ENCODE measurements around the gene E2F1.

The E2F1 gene, protein sequence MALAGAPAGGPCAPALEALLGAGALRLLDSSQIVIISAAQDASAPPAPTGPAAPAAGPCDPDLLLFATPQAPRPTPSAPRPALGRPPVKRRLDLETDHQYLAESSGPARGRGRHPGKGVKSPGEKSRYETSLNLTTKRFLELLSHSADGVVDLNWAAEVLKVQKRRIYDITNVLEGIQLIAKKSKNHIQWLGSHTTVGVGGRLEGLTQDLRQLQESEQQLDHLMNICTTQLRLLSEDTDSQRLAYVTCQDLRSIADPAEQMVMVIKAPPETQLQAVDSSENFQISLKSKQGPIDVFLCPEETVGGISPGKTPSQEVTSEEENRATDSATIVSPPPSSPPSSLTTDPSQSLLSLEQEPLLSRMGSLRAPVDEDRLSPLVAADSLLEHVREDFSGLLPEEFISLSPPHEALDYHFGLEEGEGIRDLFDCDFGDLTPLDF

DNA sequence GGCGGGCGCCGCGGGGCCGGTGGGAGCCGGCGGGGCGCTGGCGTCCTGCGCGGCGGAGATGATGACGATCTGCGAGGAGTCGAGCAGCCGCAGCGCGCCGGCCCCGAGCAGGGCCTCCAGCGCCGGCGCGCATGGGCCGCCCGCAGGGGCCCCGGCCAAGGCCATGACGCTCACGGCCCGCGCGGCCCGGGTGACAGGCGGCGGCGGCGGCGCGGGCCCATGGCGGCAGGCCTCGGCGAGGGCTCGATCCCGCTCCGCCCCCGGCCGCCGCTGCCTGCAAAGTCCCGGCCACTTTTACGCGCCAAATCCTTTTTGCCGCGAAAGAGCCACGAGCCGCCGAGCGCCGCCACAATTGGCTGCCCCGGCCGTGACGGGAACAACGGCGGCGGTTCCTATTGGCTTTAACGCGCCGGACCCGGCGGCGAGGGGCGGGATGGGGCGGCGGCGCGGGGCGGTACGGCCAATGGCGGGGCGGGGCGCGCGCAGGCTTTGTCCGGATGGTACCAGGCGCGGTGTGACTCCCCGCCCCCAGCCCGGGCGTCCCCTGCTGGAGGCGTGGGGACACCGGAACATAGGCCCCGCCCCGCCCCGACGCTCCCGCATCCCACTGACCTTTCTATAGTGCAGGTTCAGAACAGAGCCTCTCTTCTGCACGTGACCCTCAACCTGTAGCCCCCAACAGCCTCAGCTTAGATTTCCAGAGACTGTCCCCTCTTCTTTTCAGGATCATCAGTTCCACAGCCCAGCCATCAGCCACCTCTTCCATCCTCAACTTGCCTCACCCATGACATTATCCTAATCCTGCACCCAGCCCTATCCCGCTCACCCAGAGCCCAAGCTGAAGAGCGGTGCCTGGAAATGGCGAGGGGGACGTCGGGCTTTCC, at the start of gene E2F1:
TSS of gene E2F1 (minus strand) at position 286 of the 884 bp plus-strand sequence. CDS start at position 165, 121 bp downstream.
- DNase-seq (ENCODE audit: low read depth in 2 of 2) = peak; percentile 83 to 89

DNA sequence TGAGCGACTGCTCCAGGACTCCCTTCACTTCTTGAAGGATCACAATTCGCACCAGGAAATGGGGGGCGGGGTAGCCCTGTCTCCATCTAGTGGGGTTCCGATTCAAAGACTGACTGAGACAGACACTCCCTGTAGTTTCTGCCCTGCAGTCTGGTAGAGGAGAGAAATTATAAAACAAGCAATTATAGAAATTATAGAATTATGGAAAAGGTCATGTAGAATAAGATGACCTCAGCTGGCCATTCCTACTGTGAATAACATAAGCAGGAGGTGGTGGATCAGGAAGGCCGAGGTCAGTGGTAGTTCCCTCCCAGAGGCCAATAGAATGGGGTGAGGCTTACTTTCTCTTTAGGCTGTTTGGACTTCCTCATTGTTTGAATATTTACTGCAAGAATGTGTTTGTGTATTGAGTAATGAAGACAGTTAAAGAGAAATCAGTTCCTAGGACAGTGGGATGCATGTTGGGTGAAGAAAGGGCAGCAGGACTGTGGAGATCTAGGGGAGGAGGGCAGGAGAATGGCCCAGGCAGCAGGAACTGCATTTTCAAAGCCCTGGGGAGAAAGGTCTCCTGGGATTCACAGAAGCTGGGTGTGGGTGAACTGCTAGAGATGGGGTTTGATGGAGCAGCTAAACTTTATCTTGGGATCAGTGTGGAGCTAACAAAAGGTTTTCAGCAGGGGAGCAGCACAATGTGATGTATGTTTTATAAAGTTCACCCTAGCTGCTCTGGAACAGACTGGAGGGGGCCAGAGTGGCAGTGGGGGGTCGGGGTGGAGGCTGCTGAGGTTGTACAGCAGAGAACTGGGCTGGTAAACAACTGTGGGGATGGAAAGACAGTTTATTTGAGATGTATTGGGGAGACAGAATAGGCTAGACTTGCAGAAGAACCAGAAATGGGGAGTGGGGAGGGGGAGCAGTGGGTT, 47.7 kb upstream of the E2F1 start:
- no peak for DNase-seq (ENCODE audit: low read depth in 2 of 2)

DNA sequence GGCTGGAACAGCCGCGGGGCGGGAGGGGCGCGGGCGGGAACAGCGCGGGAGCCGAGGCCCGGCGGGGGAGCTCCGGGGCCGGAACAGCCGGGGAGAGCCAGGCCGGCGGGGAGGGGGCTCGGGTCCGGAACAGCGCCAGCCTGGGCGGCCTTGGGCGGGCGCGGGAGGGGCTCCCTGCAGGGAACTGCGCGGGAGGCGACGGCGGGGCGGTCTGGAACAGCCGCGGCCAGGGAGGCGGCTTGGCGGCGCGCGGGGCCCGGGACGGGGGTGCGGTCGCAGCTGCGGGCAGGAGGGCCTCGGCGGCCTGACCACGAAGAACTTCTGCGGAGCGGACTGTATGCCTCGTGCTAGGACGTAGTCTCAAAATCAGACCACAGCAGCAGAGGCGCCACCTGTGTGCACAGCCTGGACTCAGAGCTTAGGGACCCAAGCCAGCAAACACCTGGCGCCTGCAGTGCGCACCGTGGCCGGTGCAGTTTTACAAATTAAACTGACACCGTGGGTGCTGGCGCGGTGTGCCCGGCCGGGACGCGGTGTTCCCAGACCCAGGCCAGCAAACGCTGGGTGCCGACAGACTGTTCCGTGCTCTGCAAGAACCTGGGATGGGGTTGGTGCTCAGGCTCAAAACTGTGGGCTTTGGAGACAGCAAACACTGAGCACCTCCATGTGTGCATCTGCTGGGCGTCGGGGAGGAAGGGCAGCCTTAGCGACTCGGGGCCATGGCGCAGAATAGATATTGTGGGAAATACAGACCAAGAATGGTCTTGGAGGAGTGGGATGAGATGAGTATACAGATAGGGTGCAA, 46.2 kb upstream of the E2F1 start:
- peak in 1 of 2 donors; percentile 68 for DNase-seq (ENCODE audit: low read depth in 2 of 2)

DNA sequence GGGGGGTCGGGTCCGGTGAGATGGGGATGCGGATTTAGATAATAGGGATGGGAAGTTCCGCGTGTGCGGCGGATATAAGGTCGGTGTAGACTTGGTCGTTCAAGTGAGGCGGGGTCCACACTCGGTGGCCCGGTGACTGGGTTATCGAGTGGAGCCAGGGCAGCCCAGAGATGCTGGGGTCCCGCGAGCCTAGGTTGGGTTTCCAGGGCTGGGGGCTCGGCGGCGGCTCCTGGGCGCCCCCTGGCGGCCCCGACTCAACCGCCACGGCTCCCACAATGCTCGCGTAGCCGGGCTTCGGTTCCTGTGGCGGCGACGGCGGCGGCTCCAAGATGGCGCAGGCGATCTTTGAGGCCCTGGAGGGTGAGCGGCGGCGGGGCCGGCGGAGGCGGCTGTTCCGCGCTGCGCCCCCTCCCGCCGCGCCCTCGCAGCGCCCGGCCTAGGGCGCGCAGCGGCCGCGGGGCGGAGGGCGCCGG, 45.5 kb upstream of the E2F1 start, which contains the start of gene ZNF341:
TSS of gene ZNF341 (plus strand) at position 304 of the 473 bp plus-strand sequence. CDS start at position 330, 26 bp downstream.
- DNase-seq (ENCODE audit: low read depth in 2 of 2) = peak; percentile 72 to 78

DNA sequence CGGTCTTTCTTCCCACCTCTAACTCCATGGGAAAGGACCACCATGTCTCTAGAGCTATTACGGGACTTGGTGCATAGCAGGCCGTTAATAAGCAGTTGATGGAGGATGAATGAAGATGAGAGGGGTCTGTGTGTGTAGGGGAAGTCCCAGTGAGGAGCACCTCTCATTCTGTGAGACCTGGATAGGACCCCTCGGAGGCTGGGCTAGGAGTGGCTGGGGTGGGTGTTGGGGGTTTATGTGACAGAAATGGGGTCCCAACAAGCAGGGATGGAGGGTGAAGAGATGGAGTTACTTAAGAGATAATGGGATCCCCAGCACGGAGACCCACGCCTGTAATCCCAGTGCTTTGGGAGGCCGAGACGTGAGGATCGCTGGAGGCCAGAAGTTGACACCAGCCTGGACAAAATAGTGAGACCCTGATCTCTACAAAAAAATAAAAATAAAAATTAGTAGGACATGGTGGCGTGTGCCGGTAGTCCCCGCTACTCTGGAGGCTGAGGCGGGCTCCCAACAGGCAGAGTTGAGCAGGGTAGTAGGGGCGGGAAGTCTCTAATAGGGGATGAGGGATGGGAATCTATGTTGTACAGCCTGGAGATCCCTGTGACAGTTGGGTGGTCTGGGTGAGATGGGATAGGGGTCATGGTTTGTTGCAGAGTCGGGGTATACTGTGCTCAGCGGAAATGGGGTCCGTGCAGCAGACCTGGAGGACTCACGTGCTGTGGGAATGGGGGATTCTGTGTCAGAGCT, 44.9 kb upstream of the E2F1 start:
- DNase-seq (ENCODE audit: low read depth in 2 of 2) = no peak

DNA sequence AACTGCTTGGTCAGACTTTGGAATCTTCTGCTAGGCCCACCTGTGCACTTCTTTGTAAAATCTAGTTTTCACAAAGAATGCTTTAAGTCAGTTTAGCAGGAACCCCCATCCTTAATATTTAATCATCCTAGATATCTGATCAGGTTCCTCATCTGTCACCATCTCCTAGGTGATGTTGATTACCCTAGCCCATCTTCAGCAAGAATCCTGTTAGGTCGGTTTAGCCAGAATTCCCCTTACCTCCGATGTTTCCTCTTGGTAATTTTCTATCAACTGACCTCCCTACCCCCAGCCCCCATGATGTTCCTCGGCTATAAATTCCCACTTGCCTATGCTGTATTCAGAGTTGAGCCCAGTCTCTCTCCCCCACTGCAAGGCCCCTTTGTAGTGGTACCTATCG, 42.9 kb upstream of the E2F1 start:
- DNase-seq (ENCODE audit: low read depth in 2 of 2) = no peak

DNA sequence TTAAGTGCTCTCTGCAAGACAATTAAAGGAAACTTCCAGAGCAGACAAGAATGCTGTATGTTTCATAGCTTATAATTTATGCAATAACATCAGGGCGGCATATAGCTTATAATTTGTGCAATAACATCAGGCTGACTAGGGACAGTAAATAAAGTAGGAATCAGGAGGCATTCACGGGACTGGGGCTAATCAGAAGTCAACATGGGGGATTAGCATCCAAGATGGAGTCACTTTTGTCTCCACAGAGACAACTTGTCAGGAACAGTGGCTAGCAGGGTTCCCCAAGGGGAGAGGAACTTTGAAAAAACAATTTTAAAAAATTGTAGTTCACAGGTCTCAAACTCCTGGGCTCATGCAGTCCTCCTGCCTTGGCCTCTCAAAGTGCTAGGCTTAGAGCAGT, 42.3 kb upstream of the E2F1 start:
- no peak for DNase-seq (ENCODE audit: low read depth in 2 of 2)

DNA sequence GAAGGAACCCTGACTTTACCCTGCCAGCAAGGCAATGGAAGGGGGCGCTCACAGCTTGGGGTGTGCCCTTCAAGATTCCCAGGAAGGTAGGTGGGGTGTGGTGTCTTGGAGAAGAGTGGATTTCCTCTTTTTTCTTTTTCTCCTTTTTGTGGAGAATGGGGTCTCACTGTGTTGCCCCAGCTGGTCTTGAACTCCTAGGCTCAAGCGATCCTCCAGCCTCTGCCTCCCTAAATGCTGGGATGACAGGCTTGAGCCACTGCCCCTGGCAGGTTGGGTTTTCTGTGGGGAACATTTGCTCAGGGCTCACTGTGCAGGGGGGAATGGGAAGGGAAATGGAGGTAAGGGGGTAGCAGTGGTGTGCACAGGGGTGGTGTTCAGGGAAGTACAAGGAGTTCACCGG, 41.6 kb upstream of the E2F1 start:
- no peak for DNase-seq (ENCODE audit: low read depth in 2 of 2)

DNA sequence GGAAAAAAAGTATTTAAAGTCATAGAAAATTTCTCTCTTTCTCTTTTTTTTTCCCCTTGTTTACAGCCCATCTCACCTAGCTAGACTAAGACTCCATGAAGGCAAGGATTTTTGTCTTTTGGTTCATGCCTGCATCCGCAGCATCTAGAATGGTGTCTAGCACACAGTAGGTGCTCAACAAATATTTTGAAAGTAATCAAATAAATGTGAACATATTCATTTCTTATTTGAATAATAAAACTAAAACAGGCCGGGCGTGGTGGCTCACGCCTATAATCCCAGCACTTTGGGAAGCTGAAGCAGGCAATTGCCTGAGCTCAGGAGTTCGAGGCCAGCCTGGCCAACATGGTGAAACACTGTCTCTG, 40.9 kb upstream of the E2F1 start:
- no peak for DNase-seq (ENCODE audit: low read depth in 2 of 2)

DNA sequence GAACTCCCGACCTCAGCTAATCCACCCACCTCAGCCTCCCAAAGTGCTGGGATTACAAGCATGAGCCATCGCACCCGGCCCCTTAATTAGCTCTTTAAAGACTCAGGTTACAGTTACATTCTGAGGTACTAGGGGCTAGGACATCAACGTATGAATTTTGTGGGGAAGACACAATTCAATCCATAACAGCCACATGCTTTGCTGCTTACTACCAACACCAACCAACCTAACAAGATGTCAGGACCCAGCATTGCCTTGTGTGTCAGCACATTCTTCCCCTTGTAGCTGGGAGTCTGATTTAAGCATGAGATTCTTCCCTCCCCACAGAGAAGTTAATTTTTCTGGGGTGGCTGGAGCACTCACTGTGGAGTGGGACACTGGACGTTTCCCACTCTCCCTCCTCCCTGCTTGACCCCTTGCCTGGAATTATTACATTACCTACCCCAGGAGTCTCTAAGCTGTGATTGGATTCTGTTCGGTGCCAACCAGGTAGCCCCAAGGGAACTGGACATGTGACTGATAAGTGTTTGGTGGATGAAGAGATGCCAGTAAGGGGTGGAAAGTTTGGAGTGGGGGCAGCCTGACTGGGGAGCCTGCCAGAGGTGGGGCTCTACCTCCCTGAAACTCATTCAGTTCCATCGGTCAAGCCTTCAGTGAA, 39.6 kb upstream of the E2F1 start:
- DNase-seq (ENCODE audit: low read depth in 2 of 2) = no peak

DNA sequence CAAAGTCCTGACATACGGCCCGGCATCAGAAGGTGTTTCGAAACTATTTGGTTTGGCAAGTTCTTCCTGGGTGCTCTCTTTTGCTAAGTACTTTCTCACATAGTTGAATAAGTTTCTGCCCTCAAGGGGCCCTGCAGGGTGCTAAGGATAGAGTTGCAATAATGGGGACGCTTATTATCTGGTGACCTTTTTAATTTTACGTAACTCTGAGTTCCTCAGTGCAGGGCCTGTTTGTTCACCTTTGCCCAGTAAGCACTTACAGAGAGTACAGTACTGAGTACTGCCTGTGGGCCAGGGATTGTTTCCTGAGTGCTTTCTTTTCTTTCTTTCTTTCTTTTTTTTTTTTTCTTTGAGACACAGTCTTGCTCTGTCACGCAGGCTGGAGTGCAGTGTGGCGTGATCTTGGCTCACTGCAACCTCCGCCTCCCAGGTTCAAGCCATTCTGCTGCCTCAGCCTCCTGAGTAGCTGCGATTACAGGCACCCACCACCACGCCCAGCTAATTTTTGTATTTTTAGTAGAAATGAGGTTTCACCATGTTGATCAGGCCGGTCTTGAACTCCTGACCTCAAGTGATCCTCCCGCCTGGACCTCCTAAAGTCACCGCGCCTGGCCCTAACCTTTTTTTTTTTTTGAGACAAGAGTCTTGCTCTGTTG, 38.4 kb upstream of the E2F1 start:
- no peak for DNase-seq (ENCODE audit: low read depth in 2 of 2)

DNA sequence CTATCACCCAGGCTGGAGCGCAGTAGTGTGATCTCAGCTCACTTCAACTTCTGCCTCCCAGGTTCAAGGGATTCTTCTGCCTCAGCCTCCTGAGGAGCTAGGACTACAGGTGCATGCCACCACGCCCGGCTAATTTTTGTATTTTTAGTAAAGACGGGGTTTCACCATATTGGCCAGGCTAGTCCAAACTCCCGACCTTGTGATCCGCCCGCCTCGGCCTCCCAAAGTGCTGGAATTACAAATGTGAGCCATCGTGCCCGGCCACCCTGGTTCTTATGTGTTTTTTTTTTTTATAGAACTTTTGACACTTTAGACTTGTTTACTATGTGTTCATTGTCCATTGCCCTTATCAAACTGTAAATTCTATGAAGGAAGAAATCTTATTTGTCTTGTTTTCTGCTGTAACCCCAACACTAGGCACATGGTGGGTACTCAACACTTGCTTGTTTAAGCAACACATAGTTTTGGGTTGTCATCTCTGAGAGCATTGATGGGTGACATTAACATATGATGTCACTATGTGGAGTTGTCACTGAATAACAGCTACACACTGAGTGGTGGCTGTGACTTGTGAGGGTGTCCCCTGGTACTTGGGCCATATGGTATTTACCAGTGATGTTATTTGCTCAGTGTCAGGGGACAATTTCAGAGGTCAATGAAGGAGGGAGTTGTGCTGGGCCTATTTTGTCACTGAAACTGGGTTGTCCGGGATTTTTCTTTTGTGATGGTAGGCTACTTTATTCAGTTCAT, 35.4 kb upstream of the E2F1 start:
- DNase-seq (ENCODE audit: low read depth in 2 of 2) = no peak

DNA sequence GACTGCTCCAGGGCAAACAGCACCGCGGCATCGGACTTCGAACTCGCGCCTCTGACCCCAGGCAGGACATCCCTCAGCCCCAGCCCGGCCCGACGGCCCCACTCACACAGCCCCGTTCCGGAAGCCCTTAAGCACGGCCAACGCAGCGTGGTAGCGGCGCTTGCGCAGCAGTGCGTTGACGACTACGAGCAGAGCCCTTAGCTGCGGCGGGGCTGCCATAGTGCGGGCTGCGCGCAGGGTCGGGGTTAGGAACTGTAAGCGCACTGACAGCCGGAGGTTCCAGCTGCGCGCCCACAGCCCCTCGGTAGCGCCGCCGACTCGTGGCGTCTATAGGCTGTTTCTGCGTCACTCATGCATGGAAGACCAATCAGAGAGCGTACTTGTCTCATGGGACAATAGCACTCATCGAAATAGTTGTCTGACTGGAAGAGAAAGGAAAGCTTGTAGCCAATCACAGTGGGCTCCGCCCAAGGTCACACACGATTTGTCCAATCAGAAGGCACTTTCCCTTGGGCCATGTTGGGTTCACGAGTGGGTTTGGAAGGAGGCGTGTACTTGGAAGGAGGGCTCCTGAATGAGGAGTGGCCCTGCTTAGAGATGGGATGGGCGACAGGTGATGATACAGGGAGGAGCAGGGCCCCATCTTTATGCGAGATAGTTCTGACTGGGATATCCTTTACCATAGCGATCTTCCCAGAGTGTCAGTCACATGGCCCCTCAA, 34.0 kb upstream of the E2F1 start, which contains the start of gene PXMP4:
TSS of gene PXMP4 (minus strand) at position 322 of the 721 bp plus-strand sequence. CDS start at position 219, 103 bp downstream.
- peak; percentile 72 to 80 for DNase-seq (ENCODE audit: low read depth in 2 of 2)

DNA sequence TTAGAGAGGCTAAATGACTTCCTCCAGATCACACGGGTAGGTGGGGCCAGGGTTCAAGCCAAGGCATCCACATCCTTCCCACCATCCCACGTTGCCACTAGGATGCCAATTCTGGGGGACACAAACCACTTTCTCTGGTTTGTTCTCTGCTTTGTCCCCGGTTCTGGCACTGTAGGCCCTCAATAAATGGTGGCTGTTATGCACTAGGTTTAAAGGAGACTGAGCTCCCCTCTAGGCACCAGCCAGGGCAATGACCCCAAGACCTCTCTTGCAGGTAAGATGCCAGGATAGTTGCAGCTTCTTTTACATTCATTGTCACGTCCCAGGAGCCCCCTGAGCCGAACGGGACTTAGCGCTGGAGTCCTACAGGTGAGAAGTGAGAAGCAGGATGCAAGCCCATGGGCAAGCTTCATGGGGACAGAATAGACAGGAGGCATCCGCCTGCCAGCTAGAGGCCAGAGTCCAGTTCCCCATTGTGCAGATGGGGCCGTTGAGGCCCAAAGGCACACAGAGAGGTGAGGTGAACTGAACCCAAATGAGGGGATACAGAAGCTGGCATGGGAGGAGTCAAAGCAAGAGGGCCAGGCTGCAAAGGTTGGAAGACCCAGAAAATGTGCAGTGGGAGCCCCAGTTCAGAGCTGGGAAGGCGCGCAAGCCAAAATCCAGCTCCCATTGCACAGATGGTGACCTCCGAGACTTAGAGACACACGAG, 33.2 kb upstream of the E2F1 start:
- DNase-seq (ENCODE audit: low read depth in 2 of 2) = no peak

DNA sequence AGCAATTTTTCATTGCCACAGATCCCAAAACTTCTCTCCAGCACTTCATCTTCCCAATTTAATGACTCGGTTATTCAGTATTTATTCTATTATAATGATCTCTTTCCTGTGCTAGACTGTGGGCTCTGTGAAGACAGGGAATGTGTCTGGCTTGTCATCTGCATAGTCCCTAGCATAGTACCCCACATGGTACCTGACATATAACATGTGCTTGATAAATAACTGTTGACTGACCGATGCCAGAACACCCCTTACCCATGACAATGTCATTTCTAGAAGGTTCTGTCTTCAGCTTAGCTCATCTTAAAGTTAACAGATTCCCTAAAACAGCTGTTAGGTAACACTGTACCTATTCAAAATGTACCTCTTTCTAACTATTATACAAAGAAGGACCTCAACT, 30.3 kb upstream of the E2F1 start:
- no peak for DNase-seq (ENCODE audit: low read depth in 2 of 2)

DNA sequence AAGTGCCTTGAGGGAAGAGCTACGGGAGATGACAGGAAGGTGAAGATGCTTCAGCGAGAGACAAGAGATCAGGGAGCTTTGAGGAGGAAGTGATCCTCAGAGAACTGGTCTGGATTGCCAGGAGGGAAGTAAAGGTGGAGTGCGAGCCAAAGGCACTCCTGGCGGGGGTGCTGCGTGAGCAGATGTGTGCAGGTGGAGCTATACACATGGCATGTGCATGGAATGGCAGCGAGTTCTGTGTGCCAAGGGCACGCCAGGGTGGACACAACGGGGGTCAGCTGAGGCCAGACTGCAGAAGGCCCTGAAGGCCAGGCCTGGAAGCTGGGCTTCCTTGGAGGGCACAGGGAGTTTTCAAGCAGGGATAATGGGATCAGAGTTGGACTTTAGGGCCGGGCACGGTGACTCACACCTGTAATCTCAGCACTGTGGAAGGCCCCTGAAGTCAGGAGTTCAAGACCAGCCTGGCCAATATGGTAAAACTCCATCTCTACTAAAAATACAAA, 27.7 kb upstream of the E2F1 start:
- DNase-seq (ENCODE audit: low read depth in 2 of 2) = no peak

DNA sequence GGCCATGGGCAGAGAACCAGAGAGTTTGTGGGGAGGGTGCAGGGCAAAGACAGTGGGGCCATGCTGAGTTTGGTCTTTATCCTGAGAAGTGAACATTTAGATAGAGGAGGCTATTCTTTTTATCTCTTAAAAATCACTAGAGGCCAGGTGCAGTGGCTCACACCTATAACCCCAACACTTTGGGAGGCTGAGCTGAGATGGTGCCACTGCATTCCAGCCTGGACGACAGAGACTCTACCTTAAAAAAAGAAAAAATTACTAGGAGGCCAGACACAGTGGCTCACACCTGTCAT, 25.2 kb upstream of the E2F1 start:
- no peak for DNase-seq (ENCODE audit: low read depth in 2 of 2)
